ENCODE measurements around the gene RNASE1.

- TF ChIP-seq, protein P1, sequence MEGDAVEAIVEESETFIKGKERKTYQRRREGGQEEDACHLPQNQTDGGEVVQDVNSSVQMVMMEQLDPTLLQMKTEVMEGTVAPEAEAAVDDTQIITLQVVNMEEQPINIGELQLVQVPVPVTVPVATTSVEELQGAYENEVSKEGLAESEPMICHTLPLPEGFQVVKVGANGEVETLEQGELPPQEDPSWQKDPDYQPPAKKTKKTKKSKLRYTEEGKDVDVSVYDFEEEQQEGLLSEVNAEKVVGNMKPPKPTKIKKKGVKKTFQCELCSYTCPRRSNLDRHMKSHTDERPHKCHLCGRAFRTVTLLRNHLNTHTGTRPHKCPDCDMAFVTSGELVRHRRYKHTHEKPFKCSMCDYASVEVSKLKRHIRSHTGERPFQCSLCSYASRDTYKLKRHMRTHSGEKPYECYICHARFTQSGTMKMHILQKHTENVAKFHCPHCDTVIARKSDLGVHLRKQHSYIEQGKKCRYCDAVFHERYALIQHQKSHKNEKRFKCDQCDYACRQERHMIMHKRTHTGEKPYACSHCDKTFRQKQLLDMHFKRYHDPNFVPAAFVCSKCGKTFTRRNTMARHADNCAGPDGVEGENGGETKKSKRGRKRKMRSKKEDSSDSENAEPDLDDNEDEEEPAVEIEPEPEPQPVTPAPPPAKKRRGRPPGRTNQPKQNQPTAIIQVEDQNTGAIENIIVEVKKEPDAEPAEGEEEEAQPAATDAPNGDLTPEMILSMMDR (conservative IDR thresholded peaks at IDR 0.05; ENCODE audit: low read depth, low read length): no peak
- TF ChIP-seq EZH2 (IDR thresholded peaks at IDR 0.05; ENCODE audit: low read length, unreplicated experiment) (no peak), EZH2phosphoT487 (IDR thresholded peaks at IDR 0.05; ENCODE audit: borderline replicate concordance, low read length) (no peak)
Measured at GRCh38 chr14:20837831-20838230, 35.2 kb upstream of the RNASE1 start.
